Transverse colon (tissue), 4 donors: Measurements from ENCODE around the gene FAM240B. TPM values are rescaled to one million over a fixed set of nuclear protein-coding genes. Genes with fewer than 3 reads are reported as not detected.

Experiments used
- DNase-seq: peaks from one replicate; pipeline ENCODE4 v3.0.0-alpha.2; 2019
- H3K27ac ChIP-seq, 4 donors: fragments of 200-600 bp; sonication (generic); 2 replicates each; pipeline ENCODE4 v1.5.1; 2016 to 2018; ENCODE audit warnings: inconsistent platforms in 4 of 4
- H3K27me3 ChIP-seq: fragments of 200-600 bp; sonication (generic); 2 replicates; pipeline ENCODE4 v1.5.1; 2017; ENCODE audit warnings: inconsistent platforms
- H3K36me3 ChIP-seq, 4 donors: fragments of 200-600 bp; sonication (generic); 2 replicates each; pipeline ENCODE4 v1.5.1; 2017 to 2019; ENCODE audit warnings: inconsistent platforms in 4 of 4
- H3K4me1 ChIP-seq, 4 donors: fragments of 200-600 bp; sonication (generic); 2 replicates each; pipeline ENCODE4 v1.5.1; 2017 to 2020; ENCODE audit warnings: inconsistent platforms in 4 of 4
- H3K4me3 ChIP-seq, 4 donors: fragments of 200-600 bp; sonication (generic); 1 replicate in 1 of 4; 2 replicates in 3 of 4; pipeline versions ENCODE4 v1.5.1 to v1.6.1; 2017 to 2019; ENCODE audit warnings: inconsistent platforms in 4 of 4
- H3K9me3 ChIP-seq, 2 donors: fragments of 200-600 bp; sonication (generic); 2 replicates each; pipeline ENCODE4 v1.5.1; 2017 to 2019; ENCODE audit warnings: inconsistent platforms in 2 of 2
- CTCF ChIP-seq, 5 experiments: fragments of 200-600 bp in 3 of 5; fragments of 450-650 bp in 2 of 5; sonication (generic) in 3 of 5; IDR thresholded peaks; 1 replicate in 2 of 5; 2 replicates in 3 of 5; pipeline ENCODE4 v1.5.1; 2016 to 2017; ENCODE audit warnings: antibody characterized with exemption in 5 of 5, inconsistent platforms in 3 of 5, mild to moderate bottlenecking in 2 of 5, moderate library complexity in 1 of 5
- EP300 ChIP-seq: sonication (generic); formaldehyde crosslinking; IDR thresholded peaks from one replicate; pipeline ENCODE4 v1.6.1; 2017; ENCODE audit warnings: antibody characterized with exemption, low read depth
- POLR2A ChIP-seq: fragments of 450-650 bp; IDR thresholded peaks from one replicate; pipeline ENCODE4 v1.6.1; 2016; ENCODE audit warnings: antibody characterized with exemption, mild to moderate bottlenecking, moderate library complexity
- POLR2AphosphoS5 ChIP-seq, 3 donors: sonication (generic); formaldehyde crosslinking; IDR thresholded peaks; one replicate each; pipeline ENCODE4 v1.6.1; 2016; ENCODE audit warnings: antibody characterized with exemption in 3 of 3
- WGBS, 2 donors: methylation state at CpG; one replicate each; pipeline ENCODE4 v1.1.5; 2018; ENCODE audit warnings: low coverage in 1 of 2; 5-methylcytosine and 5-hydroxymethylcytosine counted together
- in situ Hi-C, 4 donors: fragments of 200-750 bp; cut with MboI; loops; one replicate each; pipeline versions ENCODE4 v1.15.0 to v1.15.1; 2017; ENCODE audit warnings: low sequenced_read_pairs in 3 of 4, low pct_ligation_motif_present in 1 of 4, low pct_unique_long_range_greater_than_20kb in 1 of 4
- intact Hi-C: fragments of 100-400 bp; cut with DNase I; formaldehyde crosslinking; loops from one replicate; pipeline ENCODE4 v1.15.1; 2023; ENCODE audit warnings: low total_unique reads
- total RNA-seq, 4 donors: library from RNA; depleted of rRNA; stranded (reverse); fragments of >200 nt; gene quantifications; one replicate each; pipeline ENCODE4 v1.1.0, GENCODE V29; 2016

The FAM240B gene
- total RNA-seq, 4 donors from 2014 or later = not detected

- no peak for DNase-seq
- no peak overlapping the region for H3K4me3 ChIP-seq
- intact Hi-C loops (no loop called here), in situ Hi-C loops (no loop called here)
- H3K4me1 ChIP-seq = peaks cover 0 to 5% (median 0%) of the 10 kb centered on the region in 4 donors
- H3K27me3 ChIP-seq = peaks cover 4% of the 10 kb centered on the region
- H3K9me3 ChIP-seq = no peaks in the 10 kb centered on the region
- H3K36me3 ChIP-seq = no peaks in the 10 kb centered on the region
- 38% methylated on average over 2 of the region's 2 CpGs; no CpG with 5 or more reads in 1 of the 2 donors for WGBS, 2 donors
- TF ChIP-seq CTCF (IDR thresholded peaks at IDR 0.05) = no peak
- TF ChIP-seq POLR2A = no peak
- no peak for TF ChIP-seq POLR2AphosphoS5 (IDR thresholded peaks at IDR 0.05)
- no peak for TF ChIP-seq EP300
- no peak overlapping the region for H3K27ac ChIP-seq
Observed at GRCh38 chr9:38652044-38652443, 67.9 kb downstream of the FAM240B start.

GRCh38 chr9:38651400-38652042 lies 68.4 kb downstream of the FAM240B start:
- Histone ChIP-seq H3K36me3 (no peaks in the 10 kb centered on the region), H3K27me3 (peaks cover 4% of the 10 kb centered on the region), H3K27ac (no peak overlapping the region), H3K9me3 (no peaks in the 10 kb centered on the region), H3K4me1 (peaks cover 0 to 5% (median 0%) of the 10 kb centered on the region in 4 donors), H3K4me3 (no peak overlapping the region)
- 73% methylated on average over 3 to 8 of the region's 8 CpGs for WGBS, 2 donors
- intact Hi-C loops = no loop called here
- in situ Hi-C loops = no loop called here
- TF ChIP-seq CTCF (IDR thresholded peaks at IDR 0.05) (no peak), POLR2A (no peak), POLR2AphosphoS5 (IDR thresholded peaks at IDR 0.05) (no peak), EP300 (no peak)
- DNase-seq = no peak

- H3K27ac ChIP-seq = no peak overlapping the region
- in situ Hi-C loops (no loop called here), intact Hi-C loops (no loop called here)
- no peak for TF ChIP-seq CTCF (IDR thresholded peaks at IDR 0.05)
- no peak for TF ChIP-seq POLR2AphosphoS5 (IDR thresholded peaks at IDR 0.05)
- no peak for TF ChIP-seq POLR2A
- no peak for TF ChIP-seq EP300
- 84 to 87% methylated on average over 7 to 8 of the region's 8 CpGs for WGBS, 2 donors
- DNase-seq = no peak
- no peak overlapping the region for H3K4me3 ChIP-seq
- H3K4me1 ChIP-seq = peaks cover 0 to 5% (median 0%) of the 10 kb centered on the region in 4 donors
- peaks cover 3% of the 10 kb centered on the region for H3K27me3 ChIP-seq
- H3K36me3 ChIP-seq = no peaks in the 10 kb centered on the region
- H3K9me3 ChIP-seq = no peaks in the 10 kb centered on the region
Observed at GRCh38 chr9:38650564-38650963, 69.4 kb downstream of the FAM240B start.

GRCh38 chr9:38649731-38650363 lies 70.1 kb downstream of the FAM240B start:
- no peaks in the 10 kb centered on the region for H3K9me3 ChIP-seq
- intact Hi-C loops = no loop called here
- no peaks in the 10 kb centered on the region for H3K36me3 ChIP-seq
- WGBS, 2 donors = 95 to 100% methylated on average over 1 to 8 of the region's 8 CpGs
- H3K27me3 ChIP-seq = no peaks in the 10 kb centered on the region
- TF ChIP-seq CTCF (IDR thresholded peaks at IDR 0.05) = no peak
- no peak for TF ChIP-seq POLR2A
- TF ChIP-seq EP300 = no peak
- no peak for TF ChIP-seq POLR2AphosphoS5 (IDR thresholded peaks at IDR 0.05)
- no peak overlapping the region for H3K4me3 ChIP-seq
- H3K27ac ChIP-seq = no peak overlapping the region
- DNase-seq = no peak
- in situ Hi-C loops = no loop called here
- peaks cover 0 to 5% (median 0%) of the 10 kb centered on the region in 4 donors for H3K4me1 ChIP-seq
